Myocyte (in vitro differentiated cells): ENCODE data around the gene DEDD2. TPM values are rescaled to one million over a fixed set of nuclear protein-coding genes. Genes with fewer than 3 reads are reported as not detected.

Experiments used
- DNase-seq: peaks from one replicate; pipeline ENCODE4 v3.0.0-alpha.2; 2012; ENCODE audit warnings: low read depth
- total RNA-seq: library from RNA; depleted of rRNA; stranded (reverse); fragments of >200 nt; gene quantifications from 2 replicates; pipeline ENCODE4 v1.2.3, GENCODE V29; 2014

The DEDD2 gene
- total RNA-seq, 1 donor from 2014 or later, result 26.3 TPM

- no peak for DNase-seq
These were observed 66.5 kb downstream of the DEDD2 start for GRCh38 chr19:42150911-42151361.

DNA sequence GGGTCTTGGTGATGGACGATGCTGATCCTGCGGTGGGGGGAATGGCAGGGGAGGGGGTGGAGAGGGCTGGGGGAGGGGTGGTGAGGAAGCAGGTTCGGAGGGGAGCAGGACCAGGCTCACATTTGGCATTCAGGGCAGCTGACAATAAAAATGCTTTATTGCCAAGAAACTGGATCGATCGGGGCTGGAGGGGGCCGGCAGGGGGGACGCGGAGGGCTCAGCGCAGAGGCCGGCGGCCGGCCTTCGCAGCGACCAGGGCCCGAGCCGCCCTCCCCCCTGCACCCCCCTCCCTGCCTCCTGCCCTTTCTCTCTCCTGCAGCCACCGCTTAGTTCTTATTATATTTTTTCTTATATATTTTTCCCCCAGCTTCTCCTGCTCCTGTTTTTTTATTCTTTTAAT lies 67.1 kb downstream of the DEDD2 start:
- DNase-seq, result no peak

DNA sequence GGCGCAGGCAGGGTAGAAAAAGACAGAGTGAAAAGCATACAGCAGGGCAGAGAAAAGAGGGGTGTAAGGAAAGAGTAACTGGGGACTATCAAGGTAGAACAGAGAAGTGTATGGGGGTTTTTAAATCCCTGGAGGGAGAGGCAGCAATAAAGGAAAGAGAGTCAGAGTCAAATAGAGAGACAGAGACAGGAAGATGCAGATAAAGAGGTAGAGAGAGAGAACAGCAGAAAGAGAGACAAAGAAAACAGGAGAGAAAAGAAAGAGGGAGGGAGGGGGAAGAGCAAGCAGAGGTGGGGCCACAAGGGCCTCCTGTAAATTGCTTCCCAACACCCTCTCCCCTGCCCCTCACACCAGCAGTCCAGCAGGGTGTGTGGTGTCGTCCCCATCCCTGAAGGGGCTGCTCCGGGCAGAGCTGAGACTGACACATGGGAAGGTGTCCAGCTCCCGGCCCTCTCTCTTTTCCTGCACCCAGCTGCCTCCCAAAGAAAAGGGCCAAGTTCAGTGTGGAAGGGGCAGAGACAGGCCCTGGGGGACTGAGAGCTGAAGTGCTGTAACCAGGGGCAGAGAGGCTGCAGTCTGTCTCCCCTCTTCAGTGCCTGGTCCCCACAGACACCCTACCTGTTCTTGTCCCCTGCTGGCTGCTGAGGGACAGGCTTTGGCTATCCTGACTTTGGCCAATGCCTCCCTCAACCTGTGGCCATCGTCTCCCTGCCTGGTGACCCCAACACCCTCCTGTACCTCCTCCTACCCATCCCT lies 67.9 kb downstream of the DEDD2 start:
- no peak for DNase-seq

Other genes with a start within 250 kb of the DEDD2 start
- 0.26 and 0.56 TPM in 2 replicates for gene ATP1A3, start 223.4 kb downstream of the DEDD2 start, total RNA-seq
- 0.13 TPM in 1 of 2 replicates, not detected in the other for gene GRIK5, start 147.5 kb downstream of the DEDD2 start, total RNA-seq
- 18.6 and 20.1 TPM in 2 replicates for gene ZNF574, start 141.5 kb downstream of the DEDD2 start, total RNA-seq
- gene POU2F2, start 85.2 kb downstream of the DEDD2 start, total RNA-seq, result 0.03 TPM in 1 of 2 replicates, not detected in the other
- gene ZNF526, start 2.6 kb upstream of the DEDD2 start, total RNA-seq, result 6.6 and 7.1 TPM in 2 replicates
- 30.5 and 35.0 TPM in 2 replicates for gene GSK3A, start 24.9 kb upstream of the DEDD2 start, total RNA-seq
- 44.6 and 55.2 TPM in 2 replicates for gene ERF, start 37.5 kb upstream of the DEDD2 start, total RNA-seq
- gene CIC, start 51.6 kb upstream of the DEDD2 start, total RNA-seq, result 38.8 and 49.0 TPM in 2 replicates
- gene PRR19, start 84.5 kb upstream of the DEDD2 start, total RNA-seq, result 1.1 and 2.6 TPM in 2 replicates
- 21.7 and 29.1 TPM in 2 replicates for gene PAFAH1B3, start 84.9 kb upstream of the DEDD2 start, total RNA-seq
- 1.6 TPM in 1 of 2 replicates, not detected in the other for gene TMEM145, start 95.6 kb upstream of the DEDD2 start, total RNA-seq
- gene MEGF8, start 108.0 kb upstream of the DEDD2 start, total RNA-seq, result 24.6 and 29.5 TPM in 2 replicates
- not detected in 2 replicates for gene CNFN, start 172.6 kb upstream of the DEDD2 start, total RNA-seq
- gene LIPE, start 209.7 kb upstream of the DEDD2 start, total RNA-seq, result 1.5 and 3.7 TPM in 2 replicates
- gene CXCL17, start 225.3 kb upstream of the DEDD2 start, total RNA-seq, result not detected in 2 replicates